ENCODE data around the gene AATF. TPM values are rescaled to one million over a fixed set of nuclear protein-coding genes. Genes with fewer than 3 reads are reported as not detected.
A peak's percentile ranks its signal among the peaks of the same experiment; 100 is the strongest.
"Not testable (repeated sequence)": the region's sequence is repeated elsewhere in the genome, so short reads cannot be mapped to it uniquely, and the experiment has no call there.

Gene AATF
- total RNA-seq, 1 donor from 2014 or later: 53.5 TPM

DNA sequence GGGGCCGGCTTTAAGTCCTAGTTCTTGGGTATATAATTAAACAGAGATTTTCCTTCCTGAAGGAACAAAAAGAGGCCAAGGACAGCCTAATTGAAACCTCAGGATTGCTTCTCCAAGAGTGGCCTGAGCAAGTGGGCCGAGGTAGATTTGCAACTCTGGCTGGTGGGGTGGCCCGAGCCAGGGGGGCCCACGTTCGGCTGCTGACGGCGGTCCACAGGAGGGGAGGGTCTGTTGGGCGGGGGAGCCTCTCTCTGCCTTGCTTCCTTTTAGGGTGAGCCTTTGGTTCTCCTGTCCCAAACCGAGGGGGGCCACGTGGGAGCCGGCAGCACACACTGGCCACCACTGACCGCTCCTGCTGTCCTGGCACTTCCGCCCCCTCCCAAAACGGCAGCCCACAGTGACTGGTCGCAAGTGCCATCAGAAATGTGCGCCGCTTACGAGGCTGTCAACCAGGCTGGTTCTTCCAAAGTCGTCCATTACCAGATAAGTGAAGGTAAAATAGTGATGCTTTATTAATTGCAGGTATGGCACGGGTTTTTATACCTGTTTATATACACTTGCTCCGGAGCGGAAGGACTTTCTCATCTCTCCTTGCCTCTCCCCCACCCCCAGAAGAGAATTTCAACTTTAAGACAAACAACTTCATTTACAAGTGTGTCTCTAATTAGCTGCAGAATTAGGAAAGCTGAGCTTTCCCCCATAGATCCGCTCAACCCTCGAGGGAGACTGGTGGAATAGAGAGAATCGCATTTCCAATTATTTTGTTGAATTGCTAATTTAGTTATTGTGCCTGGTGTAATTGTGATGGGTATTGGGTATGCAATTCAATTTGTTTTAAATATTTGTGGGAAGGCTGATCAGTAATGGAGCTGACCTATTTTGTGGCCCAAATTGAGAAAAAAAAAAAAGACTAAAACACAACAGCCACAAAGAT, 117.8 kb downstream of the AATF start:
- Mint-ChIP-seq H3K9me3 (ENCODE audit: low read depth) (no peaks in the 10 kb centered on the region), H3K27me3 (peaks cover 38% of the 10 kb centered on the region), H3K27ac (no peak overlapping the region), H3K36me3 (ENCODE audit: insufficient read depth) (no peaks in the 10 kb centered on the region), H3K4me1 (ENCODE audit: low read depth) (peaks cover 9% of the 10 kb centered on the region), H3K4me3 (ENCODE audit: low read depth) (no peak overlapping the region)
- DNase-seq (ENCODE audit: low spot score, unreplicated experiment): no peak
- TF ChIP-seq, protein P1, sequence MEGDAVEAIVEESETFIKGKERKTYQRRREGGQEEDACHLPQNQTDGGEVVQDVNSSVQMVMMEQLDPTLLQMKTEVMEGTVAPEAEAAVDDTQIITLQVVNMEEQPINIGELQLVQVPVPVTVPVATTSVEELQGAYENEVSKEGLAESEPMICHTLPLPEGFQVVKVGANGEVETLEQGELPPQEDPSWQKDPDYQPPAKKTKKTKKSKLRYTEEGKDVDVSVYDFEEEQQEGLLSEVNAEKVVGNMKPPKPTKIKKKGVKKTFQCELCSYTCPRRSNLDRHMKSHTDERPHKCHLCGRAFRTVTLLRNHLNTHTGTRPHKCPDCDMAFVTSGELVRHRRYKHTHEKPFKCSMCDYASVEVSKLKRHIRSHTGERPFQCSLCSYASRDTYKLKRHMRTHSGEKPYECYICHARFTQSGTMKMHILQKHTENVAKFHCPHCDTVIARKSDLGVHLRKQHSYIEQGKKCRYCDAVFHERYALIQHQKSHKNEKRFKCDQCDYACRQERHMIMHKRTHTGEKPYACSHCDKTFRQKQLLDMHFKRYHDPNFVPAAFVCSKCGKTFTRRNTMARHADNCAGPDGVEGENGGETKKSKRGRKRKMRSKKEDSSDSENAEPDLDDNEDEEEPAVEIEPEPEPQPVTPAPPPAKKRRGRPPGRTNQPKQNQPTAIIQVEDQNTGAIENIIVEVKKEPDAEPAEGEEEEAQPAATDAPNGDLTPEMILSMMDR (IDR thresholded peaks at IDR 0.05; ENCODE audit: unreplicated experiment): no peak

DNA sequence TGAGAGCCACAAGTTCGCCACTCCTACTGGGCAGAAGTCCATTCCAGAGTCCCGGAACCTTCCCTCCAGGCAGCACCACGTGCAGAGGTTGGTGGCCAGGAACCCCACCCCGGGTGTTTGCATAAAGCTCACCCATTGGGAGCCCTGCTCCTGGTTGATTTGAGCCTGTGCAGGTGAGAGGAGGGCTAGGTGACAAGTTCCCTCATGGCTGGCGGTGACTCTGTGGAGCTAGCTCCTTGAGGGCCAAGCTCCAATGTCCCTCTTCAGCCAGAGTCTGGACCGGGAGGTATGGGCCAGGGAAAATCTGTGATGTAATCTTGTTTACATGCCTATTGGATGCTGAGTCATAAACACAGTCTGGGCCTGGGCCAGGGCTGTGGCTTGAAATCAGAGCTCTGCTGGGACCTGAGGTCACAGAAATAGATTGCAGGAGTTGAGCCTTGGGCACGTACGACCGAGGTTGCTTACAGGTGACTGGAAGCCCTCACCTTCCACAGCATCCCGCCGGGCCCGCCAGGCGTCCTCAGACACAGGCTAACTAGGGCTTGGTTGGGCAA, 118.9 kb downstream of the AATF start:
- TF ChIP-seq, protein P1 (IDR thresholded peaks at IDR 0.05; ENCODE audit: unreplicated experiment): no peak
- no peaks in the 10 kb centered on the region for H3K9me3 Mint-ChIP-seq (ENCODE audit: low read depth)
- DNase-seq (ENCODE audit: low spot score, unreplicated experiment): no peak

DNA sequence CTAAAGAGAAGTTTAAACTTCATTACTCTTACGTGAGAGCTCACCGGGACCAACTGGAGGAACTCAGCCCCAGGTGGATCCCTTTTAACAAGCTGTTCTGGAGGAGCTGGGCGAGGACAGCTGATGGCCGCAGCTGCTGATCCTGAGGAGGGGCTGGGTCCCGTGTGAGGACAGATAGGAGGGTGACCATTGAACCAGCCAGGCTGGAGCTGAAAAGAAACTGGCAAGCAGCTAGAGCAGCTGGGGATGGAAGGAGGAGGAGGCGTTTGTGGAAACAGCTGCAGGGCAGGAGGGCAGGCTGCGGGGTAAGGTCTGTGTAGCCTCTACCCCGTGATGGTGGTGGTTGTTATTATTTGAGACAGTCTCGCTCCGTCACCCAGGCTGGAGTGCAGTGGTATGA, 119.5 kb downstream of the AATF start:
- H3K27ac Mint-ChIP-seq: no peak overlapping the region
- peaks cover 9% of the 10 kb centered on the region for H3K4me1 Mint-ChIP-seq (ENCODE audit: low read depth)
- no peaks in the 10 kb centered on the region for H3K9me3 Mint-ChIP-seq (ENCODE audit: low read depth)
- no peak overlapping the region for H3K4me3 Mint-ChIP-seq (ENCODE audit: low read depth)
- H3K27me3 Mint-ChIP-seq: peaks cover 38% of the 10 kb centered on the region
- TF ChIP-seq, protein P1 (IDR thresholded peaks at IDR 0.05; ENCODE audit: unreplicated experiment): no peak
- no peaks in the 10 kb centered on the region for H3K36me3 Mint-ChIP-seq (ENCODE audit: insufficient read depth)
- DNase-seq (ENCODE audit: low spot score, unreplicated experiment): no peak

More for the DNA sequence above, 118.9 kb downstream of the AATF start:
- Mint-ChIP-seq H3K4me3 (ENCODE audit: low read depth) (no peak overlapping the region), H3K4me1 (ENCODE audit: low read depth) (peaks cover 9% of the 10 kb centered on the region), H3K27ac (peak overlapping the region; percentile 40), H3K27me3 (peaks cover 38% of the 10 kb centered on the region), H3K36me3 (ENCODE audit: insufficient read depth) (no peaks in the 10 kb centered on the region)

DNA sequence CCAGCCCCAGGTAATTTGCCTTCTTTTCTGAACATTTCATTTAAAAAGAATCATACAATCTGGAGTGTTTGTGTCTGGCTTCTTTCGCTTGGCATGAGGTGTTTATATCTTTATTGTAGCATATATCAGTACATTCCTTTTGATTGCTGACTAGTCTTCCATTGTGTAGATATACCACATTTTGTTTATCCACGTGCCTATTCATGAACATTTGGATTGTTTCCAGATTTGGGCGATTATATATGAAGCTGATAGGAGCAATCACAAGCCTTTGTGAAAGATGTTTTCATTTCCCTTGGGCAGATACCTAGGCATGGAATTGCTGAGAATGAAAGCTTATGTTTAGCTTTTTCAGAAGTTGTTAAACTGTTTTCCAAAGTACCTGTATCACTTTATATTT, 120.3 kb downstream of the AATF start:
- Mint-ChIP-seq H3K4me3 (ENCODE audit: low read depth) (no peak overlapping the region), H3K27ac (no peak overlapping the region), H3K27me3 (peaks cover 33% of the 10 kb centered on the region), H3K9me3 (ENCODE audit: low read depth) (no peaks in the 10 kb centered on the region), H3K36me3 (ENCODE audit: insufficient read depth) (no peaks in the 10 kb centered on the region), H3K4me1 (ENCODE audit: low read depth) (peaks cover 9% of the 10 kb centered on the region)
- TF ChIP-seq, protein P1 (IDR thresholded peaks at IDR 0.05; ENCODE audit: unreplicated experiment): no peak
- DNase-seq (ENCODE audit: low spot score, unreplicated experiment): no peak

DNA sequence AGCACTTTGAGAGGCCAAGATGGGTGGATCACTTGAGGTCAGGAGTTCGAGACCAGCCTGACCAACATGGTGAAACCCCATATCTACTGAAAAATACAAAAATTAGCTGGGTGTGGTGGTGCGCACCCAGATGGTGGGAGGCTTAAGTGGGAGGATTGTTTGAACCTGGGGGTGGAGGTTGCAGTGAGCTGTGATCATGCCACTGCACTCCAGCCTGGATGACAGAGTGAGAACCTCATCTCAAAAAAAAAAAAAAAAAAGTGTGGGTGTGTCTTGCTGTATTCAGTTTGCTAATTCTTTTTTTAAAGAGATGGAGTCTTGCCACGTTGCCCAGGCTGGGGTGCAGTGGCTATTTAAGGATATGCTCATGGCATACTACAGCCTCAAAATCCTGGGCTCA, 124.7 kb downstream of the AATF start:
- not testable (repeated sequence) for H3K9me3 Mint-ChIP-seq (ENCODE audit: low read depth); DNase-seq (ENCODE audit: low spot score, unreplicated experiment); H3K4me3 Mint-ChIP-seq (ENCODE audit: low read depth); H3K36me3 Mint-ChIP-seq (ENCODE audit: insufficient read depth); H3K27ac Mint-ChIP-seq; H3K4me1 Mint-ChIP-seq (ENCODE audit: low read depth); H3K27me3 Mint-ChIP-seq
